GM12878 (cell line): ENCODE measurements around the gene CD72.

Source experiments
- CREB1 ChIP-seq: IDR thresholded peaks from 2 replicates; pipeline ENCODE4 v1.6.1; 2012; ENCODE audit warnings: low read depth, mild to moderate bottlenecking, inconsistent platforms
- KDM1A ChIP-seq: fragments of 200-600 bp; sonication (generic); IDR thresholded peaks from 2 replicates; pipeline ENCODE4 v1.6.1; 2016; ENCODE audit warnings: borderline replicate concordance
- NFYB ChIP-seq: IDR thresholded peaks from 2 replicates; pipeline ENCODE4 v1.6.1; 2011; ENCODE audit warnings: low read depth, mild to moderate bottlenecking, low read length, improper control_type of control experiment, moderate library complexity; ENCODE audit not compliant: insufficient read depth
- PAX5 ChIP-seq: IDR thresholded peaks from 2 replicates; pipeline ENCODE4 v1.6.1; 2011; ENCODE audit warnings: low read depth, low read length, borderline replicate concordance
- POLR2A ChIP-seq: IDR thresholded peaks from 2 replicates; pipeline ENCODE4 v1.6.1; 2011; ENCODE audit warnings: low read depth, mild to moderate bottlenecking, low read length
- POLR2AphosphoS5 ChIP-seq: IDR thresholded peaks from 2 replicates; pipeline ENCODE4 v1.6.1; 2011; ENCODE audit warnings: mild to moderate bottlenecking, low read length, inconsistent platforms
- RBBP5 ChIP-seq: fragments of 200-600 bp; sonication (generic); conservative IDR thresholded peaks from 2 replicates; pipeline ENCODE4 v1.6.1; 2016
- SPI1 ChIP-seq: IDR thresholded peaks from 2 replicates; pipeline ENCODE4 v1.6.1; 2011; ENCODE audit warnings: low read depth, mild to moderate bottlenecking, low read length, moderate library complexity, borderline replicate concordance; ENCODE audit not compliant: insufficient read depth
- SRF ChIP-seq, 2 experiments: IDR thresholded peaks; 2 replicates each; pipeline ENCODE4 v1.6.1; 2011; ENCODE audit warnings: low read depth in 2 of 2, low read length in 2 of 2, mild to moderate bottlenecking in 1 of 2, moderate library complexity in 1 of 2
- SUZ12 ChIP-seq: fragments of 200-600 bp; sonication (generic); IDR thresholded peaks from one replicate; pipeline ENCODE4 v1.6.1; 2018; ENCODE audit warnings: antibody characterized with exemption, mild to moderate bottlenecking; ENCODE audit not compliant: unreplicated experiment
- ZNF384 ChIP-seq: IDR thresholded peaks from 2 replicates; pipeline ENCODE4 v1.6.1; 2012; ENCODE audit warnings: low read depth, mild to moderate bottlenecking, low read length, improper control_type of control experiment, borderline replicate concordance

GRCh38 chr9:35652829-35653209, 34.6 kb upstream of the CD72 start:
- TF ChIP-seq NFYB: no peak
- TF ChIP-seq PAX5: no peak
- TF ChIP-seq RBBP5: no peak
- TF ChIP-seq POLR2AphosphoS5: no peak
- TF ChIP-seq SUZ12: no peak
- TF ChIP-seq ZNF384: no peak
- TF ChIP-seq SPI1: no peak
- TF ChIP-seq SRF (IDR thresholded peaks at IDR 0.05; ENCODE audit: low read depth in 2 of 2, low read length in 2 of 2): no peak
- no peak for TF ChIP-seq CREB1
- no peak for TF ChIP-seq POLR2A
- no peak for TF ChIP-seq KDM1A
